Duodenal mucosa (tissue), 2 donors: ENCODE data around the gene LILRA5.
"Not testable (repeated sequence)": the region's sequence is repeated elsewhere in the genome, so short reads cannot be mapped to it uniquely, and the experiment has no call there.

ENCODE experiments used
- H3K27ac ChIP-seq: one replicate; pipeline ENCODE4 v1.7.0; 2013; ENCODE audit warnings: low read depth, low read length
- H3K27me3 ChIP-seq, 2 donors: one replicate each; pipeline ENCODE4 v1.7.0; 2013; ENCODE audit warnings: low read length in 2 of 2, control low read depth in 1 of 2; ENCODE audit not compliant: insufficient read depth in 2 of 2, control insufficient read depth in 1 of 2
- H3K36me3 ChIP-seq, 2 donors: one replicate each; pipeline ENCODE4 v1.7.0; 2013; ENCODE audit warnings: low read length in 2 of 2, control low read depth in 1 of 2; ENCODE audit not compliant: insufficient read depth in 2 of 2, control insufficient read depth in 1 of 2
- H3K4me1 ChIP-seq, 2 donors: one replicate each; pipeline ENCODE4 v1.7.0; 2013; ENCODE audit warnings: low read length in 2 of 2, control low read depth in 1 of 2; ENCODE audit not compliant: insufficient read depth in 2 of 2, control insufficient read depth in 1 of 2
- H3K4me3 ChIP-seq, 2 donors: one replicate each; pipeline ENCODE4 v1.7.0; 2013; ENCODE audit warnings: low read length in 2 of 2, low read depth in 1 of 2
- H3K9ac ChIP-seq, 2 donors: one replicate each; pipeline ENCODE4 v1.7.0; 2013; ENCODE audit warnings: low read length in 2 of 2, low read depth in 1 of 2
- H3K9me3 ChIP-seq, 2 donors: one replicate each; pipeline ENCODE4 v1.7.0; 2013; ENCODE audit warnings: low read length in 2 of 2, control low read depth in 1 of 2; ENCODE audit not compliant: control insufficient read depth in 1 of 2

Gene LILRA5

GRCh38 chr19:54322295-54322694 lies 9.3 kb upstream of the LILRA5 start:
- H3K36me3 ChIP-seq, H3K27me3 ChIP-seq, H3K27ac ChIP-seq, H3K4me1 ChIP-seq, H3K9ac ChIP-seq, H3K4me3 ChIP-seq, H3K9me3 ChIP-seq: not testable (repeated sequence)

- H3K4me3 ChIP-seq = no peak overlapping the region
- H3K9ac ChIP-seq = no peak overlapping the region
- H3K27me3 ChIP-seq = no peaks in the 10 kb centered on the region
- H3K27ac ChIP-seq = no peak overlapping the region
- H3K36me3 ChIP-seq = no peaks in the 10 kb centered on the region
- no peaks in the 10 kb centered on the region for H3K9me3 ChIP-seq
- no peaks in the 10 kb centered on the region for H3K4me1 ChIP-seq
These were observed 7.1 kb upstream of the LILRA5 start for GRCh38 chr19:54319892-54320670.

GRCh38 chr19:54319049-54319448 lies 6.1 kb upstream of the LILRA5 start:
- no peak overlapping the region for H3K4me3 ChIP-seq
- H3K9me3 ChIP-seq = no peaks in the 10 kb centered on the region
- H3K9ac ChIP-seq = no peak overlapping the region
- H3K27ac ChIP-seq = no peak overlapping the region
- H3K27me3 ChIP-seq = no peaks in the 10 kb centered on the region
- no peaks in the 10 kb centered on the region for H3K4me1 ChIP-seq
- no peaks in the 10 kb centered on the region for H3K36me3 ChIP-seq

GRCh38 chr19:54317965-54318240 lies 4.9 kb upstream of the LILRA5 start:
- H3K9me3 ChIP-seq = no peaks in the 10 kb centered on the region
- H3K4me1 ChIP-seq = no peaks in the 10 kb centered on the region
- no peak overlapping the region for H3K9ac ChIP-seq
- no peaks in the 10 kb centered on the region for H3K36me3 ChIP-seq
- no peaks in the 10 kb centered on the region for H3K27me3 ChIP-seq
- no peak overlapping the region for H3K4me3 ChIP-seq
- no peak overlapping the region for H3K27ac ChIP-seq

GRCh38 chr19:54317108-54317964 lies 4.4 kb upstream of the LILRA5 start:
- Histone ChIP-seq H3K27me3 (no peaks in the 10 kb centered on the region), H3K4me1 (no peaks in the 10 kb centered on the region), H3K9me3 (no peaks in the 10 kb centered on the region), H3K9ac (no peak overlapping the region), H3K27ac (no peak overlapping the region), H3K36me3 (no peaks in the 10 kb centered on the region), H3K4me3 (no peak overlapping the region)

GRCh38 chr19:54316746-54317107 lies 3.8 kb upstream of the LILRA5 start:
- Histone ChIP-seq H3K27ac (no peak overlapping the region), H3K9me3 (no peaks in the 10 kb centered on the region), H3K27me3 (no peaks in the 10 kb centered on the region), H3K4me1 (no peaks in the 10 kb centered on the region), H3K4me3 (no peak overlapping the region), H3K36me3 (no peaks in the 10 kb centered on the region), H3K9ac (no peak overlapping the region)

GRCh38 chr19:54315956-54316355 lies 3.0 kb upstream of the LILRA5 start:
- no peaks in the 10 kb centered on the region for H3K36me3 ChIP-seq
- H3K9me3 ChIP-seq = no peaks in the 10 kb centered on the region
- H3K9ac ChIP-seq = no peak overlapping the region
- H3K4me1 ChIP-seq = no peaks in the 10 kb centered on the region
- H3K4me3 ChIP-seq = no peak overlapping the region
- H3K27me3 ChIP-seq = no peaks in the 10 kb centered on the region
- no peak overlapping the region for H3K27ac ChIP-seq

- no peak overlapping the region for H3K4me3 ChIP-seq
- H3K4me1 ChIP-seq = no peaks in the 10 kb centered on the region
- no peaks in the 10 kb centered on the region for H3K27me3 ChIP-seq
- no peaks in the 10 kb centered on the region for H3K36me3 ChIP-seq
- no peak overlapping the region for H3K27ac ChIP-seq
- no peak overlapping the region for H3K9ac ChIP-seq
- H3K9me3 ChIP-seq = no peaks in the 10 kb centered on the region
These were observed 955 bp downstream of the LILRA5 start for GRCh38 chr19:54312011-54312410.

GRCh38 chr19:54311486-54311885 lies 1.5 kb downstream of the LILRA5 start:
- Histone ChIP-seq H3K4me1 (no peaks in the 10 kb centered on the region), H3K27me3 (no peaks in the 10 kb centered on the region), H3K36me3 (no peaks in the 10 kb centered on the region), H3K9me3 (no peaks in the 10 kb centered on the region), H3K9ac (no peak overlapping the region), H3K4me3 (no peak overlapping the region), H3K27ac (no peak overlapping the region)

GRCh38 chr19:54310543-54310942 lies 2.4 kb downstream of the LILRA5 start:
- no peaks in the 10 kb centered on the region for H3K36me3 ChIP-seq
- no peak overlapping the region for H3K27ac ChIP-seq
- no peak overlapping the region for H3K4me3 ChIP-seq
- no peak overlapping the region for H3K9ac ChIP-seq
- H3K27me3 ChIP-seq = no peaks in the 10 kb centered on the region
- no peaks in the 10 kb centered on the region for H3K4me1 ChIP-seq
- no peaks in the 10 kb centered on the region for H3K9me3 ChIP-seq
